ENCODE results near the gene SOST. TPM values are rescaled to one million over a fixed set of nuclear protein-coding genes. Genes with fewer than 3 reads are reported as not detected.

SOST gene
- total and polyA plus RNA-seq, 2 donors = 0.14 to 0.30 TPM

DNA sequence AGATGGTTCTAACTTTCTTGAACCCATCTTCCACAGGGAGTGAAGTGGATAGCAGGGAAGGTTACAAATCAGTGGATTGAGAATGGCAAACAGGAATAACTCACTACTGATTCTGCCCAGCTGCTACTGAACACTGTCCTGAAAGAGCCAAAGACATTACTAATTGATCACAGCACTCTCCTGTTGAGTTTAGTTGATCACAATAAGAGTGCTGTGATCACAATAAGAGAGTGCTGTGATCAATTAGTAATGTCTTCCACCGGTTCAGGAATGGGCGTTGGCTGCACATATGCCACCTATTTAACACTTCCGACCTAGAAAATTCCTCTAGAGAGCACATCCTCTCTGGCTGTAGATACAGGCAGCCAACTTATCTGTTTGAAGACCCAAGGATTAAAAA, 33.0 kb upstream of the SOST start:
- 71% methylated on average over 3 of the region's 3 CpGs for WGBS
- no peaks in the 10 kb centered on the region for H3K9me3 ChIP-seq (ENCODE audit: control insufficient read depth in 2 of 2, insufficient read depth in 1 of 2, low read length in 1 of 2)

DNA sequence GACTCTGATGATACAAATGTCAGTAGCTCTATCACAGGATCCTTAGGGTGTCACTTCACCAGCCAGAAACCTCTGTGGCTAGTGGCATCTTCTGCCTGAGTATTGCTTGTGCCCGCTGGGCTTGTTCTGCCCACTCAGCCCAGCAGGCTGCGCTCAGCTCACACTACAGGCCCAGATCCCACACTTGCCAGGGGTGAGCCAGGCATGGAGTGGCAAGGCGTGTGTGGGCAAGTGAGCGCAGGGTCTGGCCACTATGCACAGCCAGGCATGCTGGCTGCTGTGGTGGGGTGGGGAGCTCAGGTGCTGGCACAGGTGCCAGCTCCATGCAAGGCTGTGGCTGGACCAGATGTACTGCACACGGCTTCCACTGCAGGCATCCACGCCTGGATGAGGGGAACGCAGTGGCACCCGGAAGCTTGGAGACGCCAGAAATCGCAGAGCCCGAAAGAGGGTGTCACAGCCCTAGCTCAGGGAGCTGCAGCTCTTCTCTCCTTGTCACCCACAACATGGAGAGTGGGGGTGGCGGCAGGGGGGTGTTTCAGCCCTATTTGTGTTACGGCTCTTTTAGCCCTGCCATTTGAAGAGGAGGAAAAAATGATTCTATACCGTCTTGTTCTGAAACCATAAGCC, 31.8 kb upstream of the SOST start:
- no peaks in the 10 kb centered on the region for H3K27me3 ChIP-seq (ENCODE audit: control insufficient read depth in 2 of 2, insufficient read depth in 1 of 2, low read length in 1 of 2)
- 91% methylated on average over 14 of the region's 14 CpGs for WGBS
- no peaks in the 10 kb centered on the region for H3K9me3 ChIP-seq (ENCODE audit: control insufficient read depth in 2 of 2, insufficient read depth in 1 of 2, low read length in 1 of 2)
- no peaks in the 10 kb centered on the region for H3K36me3 ChIP-seq (ENCODE audit: control insufficient read depth in 2 of 2, insufficient read depth in 2 of 2, low read length in 1 of 2)
- no peaks in the 10 kb centered on the region for H3K4me1 ChIP-seq (ENCODE audit: control insufficient read depth in 2 of 2, insufficient read depth in 2 of 2, low read length in 2 of 2)
- H3K27ac ChIP-seq (ENCODE audit: low read depth in 1 of 2, low read length in 1 of 2) = no peak overlapping the region
- DNase-seq (ENCODE audit: low read depth in 6 of 9, low spot score in 9 of 9) = no peak
- H3K4me3 ChIP-seq (ENCODE audit: low read length in 2 of 2) = no peak overlapping the region

More for the DNA sequence above, 33.0 kb upstream of the SOST start:
- Histone ChIP-seq H3K27me3 (ENCODE audit: control insufficient read depth in 2 of 2, insufficient read depth in 1 of 2, low read length in 1 of 2) (no peaks in the 10 kb centered on the region), H3K36me3 (ENCODE audit: control insufficient read depth in 2 of 2, insufficient read depth in 2 of 2, low read length in 1 of 2) (no peaks in the 10 kb centered on the region), H3K4me1 (ENCODE audit: control insufficient read depth in 2 of 2, insufficient read depth in 2 of 2, low read length in 2 of 2) (no peaks in the 10 kb centered on the region), H3K4me3 (ENCODE audit: low read length in 2 of 2) (no peak overlapping the region), H3K27ac (ENCODE audit: low read depth in 1 of 2, low read length in 1 of 2) (no peak overlapping the region)
- DNase-seq (ENCODE audit: low read depth in 6 of 9, low spot score in 9 of 9) = no peak

DNA sequence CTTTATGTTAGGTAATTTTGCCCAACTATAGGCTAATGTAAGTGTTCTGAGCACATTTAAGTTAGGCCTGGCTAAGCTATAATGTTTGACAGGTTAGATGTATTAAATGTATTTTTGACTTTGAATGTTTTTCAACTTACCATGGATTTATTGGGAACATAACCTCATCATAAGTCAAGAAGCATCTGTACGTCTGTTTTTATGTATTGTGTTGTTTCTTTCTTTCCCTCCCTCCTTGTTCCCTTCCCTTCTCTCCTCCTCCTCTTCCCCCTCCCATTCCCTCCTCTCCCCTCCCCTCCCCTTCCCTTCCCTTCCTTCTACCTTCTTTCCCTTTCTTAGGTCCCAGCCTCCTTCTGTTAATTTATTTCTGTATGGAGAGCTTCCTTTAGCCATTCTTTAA, 30.9 kb upstream of the SOST start:
- no peaks in the 10 kb centered on the region for H3K36me3 ChIP-seq (ENCODE audit: control insufficient read depth in 2 of 2, insufficient read depth in 2 of 2, low read length in 1 of 2)
- H3K9me3 ChIP-seq (ENCODE audit: control insufficient read depth in 2 of 2, insufficient read depth in 1 of 2, low read length in 1 of 2) = no peaks in the 10 kb centered on the region
- no peak for DNase-seq (ENCODE audit: low read depth in 6 of 9, low spot score in 9 of 9)
- no peak overlapping the region for H3K27ac ChIP-seq (ENCODE audit: low read depth in 1 of 2, low read length in 1 of 2)
- no peak overlapping the region for H3K4me3 ChIP-seq (ENCODE audit: low read length in 2 of 2)
- no peaks in the 10 kb centered on the region for H3K4me1 ChIP-seq (ENCODE audit: control insufficient read depth in 2 of 2, insufficient read depth in 2 of 2, low read length in 2 of 2)
- WGBS = 98% methylated on average over 1 of the region's 1 CpG
- H3K27me3 ChIP-seq (ENCODE audit: control insufficient read depth in 2 of 2, insufficient read depth in 1 of 2, low read length in 1 of 2) = peaks cover 0 to 3% of the 10 kb centered on the region in 2 donors

DNA sequence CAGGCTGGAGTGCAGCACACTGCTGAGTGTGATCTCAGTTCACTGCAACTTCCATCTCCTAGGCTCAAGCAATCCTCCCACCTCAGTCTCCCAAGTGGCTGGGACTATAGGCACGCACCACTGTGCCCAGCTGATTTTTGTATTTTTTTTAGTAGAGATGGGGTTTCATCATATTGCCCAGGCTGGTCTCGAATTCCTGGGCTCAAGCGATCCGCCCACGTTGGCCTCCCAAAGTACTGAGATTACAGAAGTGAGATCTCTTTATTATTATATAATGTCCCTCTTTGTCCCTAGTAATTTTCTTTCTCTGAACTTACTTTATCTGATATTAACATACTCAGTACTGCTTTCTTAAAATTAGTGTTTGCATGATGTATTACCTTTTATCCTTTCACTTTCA, 29.9 kb upstream of the SOST start:
- no peak for DNase-seq (ENCODE audit: low read depth in 6 of 9, low spot score in 9 of 9)
- H3K27ac ChIP-seq (ENCODE audit: low read depth in 1 of 2, low read length in 1 of 2) = no peak overlapping the region
- H3K27me3 ChIP-seq (ENCODE audit: control insufficient read depth in 2 of 2, insufficient read depth in 1 of 2, low read length in 1 of 2) = peaks cover 0 to 5% of the 10 kb centered on the region in 2 donors
- WGBS = 92% methylated on average over 5 of the region's 5 CpGs
- no peaks in the 10 kb centered on the region for H3K4me1 ChIP-seq (ENCODE audit: control insufficient read depth in 2 of 2, insufficient read depth in 2 of 2, low read length in 2 of 2)
- no peaks in the 10 kb centered on the region for H3K9me3 ChIP-seq (ENCODE audit: control insufficient read depth in 2 of 2, insufficient read depth in 1 of 2, low read length in 1 of 2)
- no peak overlapping the region for H3K4me3 ChIP-seq (ENCODE audit: low read length in 2 of 2)
- H3K36me3 ChIP-seq (ENCODE audit: control insufficient read depth in 2 of 2, insufficient read depth in 2 of 2, low read length in 1 of 2) = no peaks in the 10 kb centered on the region

DNA sequence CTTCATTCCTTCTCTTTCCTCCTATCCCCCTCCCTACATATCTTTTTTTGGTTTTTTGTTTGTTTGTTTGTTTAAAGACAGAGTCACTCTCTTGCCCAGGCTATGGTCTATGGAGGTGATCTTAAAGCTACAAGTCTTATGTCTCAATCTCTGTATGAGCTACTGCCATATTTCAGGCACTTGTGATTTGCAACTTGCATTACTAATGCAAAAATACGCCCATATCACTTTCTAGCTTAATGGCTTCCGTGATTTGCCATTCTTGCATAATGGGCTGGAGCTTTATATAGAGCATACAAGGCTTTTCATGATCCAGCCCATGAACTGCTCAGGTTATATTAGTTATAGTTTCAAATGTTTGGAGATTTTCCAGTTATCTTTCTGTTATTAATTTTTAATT, 29.1 kb upstream of the SOST start:
- H3K9me3 ChIP-seq (ENCODE audit: control insufficient read depth in 2 of 2, insufficient read depth in 1 of 2, low read length in 1 of 2) = no peaks in the 10 kb centered on the region
- no peak for DNase-seq (ENCODE audit: low read depth in 6 of 9, low spot score in 9 of 9)
- H3K4me3 ChIP-seq (ENCODE audit: low read length in 2 of 2) = no peak overlapping the region
- H3K27ac ChIP-seq (ENCODE audit: low read depth in 1 of 2, low read length in 1 of 2) = no peak overlapping the region
- peaks cover 0 to 9% of the 10 kb centered on the region in 2 donors for H3K27me3 ChIP-seq (ENCODE audit: control insufficient read depth in 2 of 2, insufficient read depth in 1 of 2, low read length in 1 of 2)
- 95% methylated on average over 2 of the region's 2 CpGs for WGBS
- H3K36me3 ChIP-seq (ENCODE audit: control insufficient read depth in 2 of 2, insufficient read depth in 2 of 2, low read length in 1 of 2) = no peaks in the 10 kb centered on the region
- H3K4me1 ChIP-seq (ENCODE audit: control insufficient read depth in 2 of 2, insufficient read depth in 2 of 2, low read length in 2 of 2) = no peaks in the 10 kb centered on the region

DNA sequence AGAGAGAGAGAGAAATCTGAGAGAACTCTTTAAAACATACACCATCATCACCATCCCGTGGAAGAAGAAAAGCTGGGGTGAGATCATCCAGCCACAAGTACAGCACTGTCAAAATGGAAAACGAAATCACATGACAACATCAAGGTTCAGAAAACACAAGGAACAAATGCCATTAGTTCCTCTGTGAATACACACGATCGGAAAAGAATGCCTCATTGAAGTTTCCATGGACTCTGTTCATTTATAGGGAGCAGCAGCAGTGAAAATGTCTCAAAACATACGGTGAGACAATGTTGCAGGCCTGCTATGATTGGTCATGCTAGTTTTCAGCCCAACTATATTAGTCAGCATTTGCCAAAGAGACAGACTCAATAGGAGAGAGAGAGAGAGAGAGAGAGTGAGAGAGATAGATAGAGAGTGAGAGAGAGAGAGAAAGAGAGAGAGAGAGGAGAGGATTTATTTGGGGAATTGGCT, 26.1 kb upstream of the SOST start:
- DNase-seq (ENCODE audit: low read depth in 6 of 9, low spot score in 9 of 9) = no peak
- Histone ChIP-seq H3K4me1 (ENCODE audit: control insufficient read depth in 2 of 2, insufficient read depth in 2 of 2, low read length in 2 of 2) (peaks cover 0 to 2% of the 10 kb centered on the region in 2 donors), H3K27me3 (ENCODE audit: control insufficient read depth in 2 of 2, insufficient read depth in 1 of 2, low read length in 1 of 2) (peaks cover 17 to 33% of the 10 kb centered on the region in 2 donors), H3K36me3 (ENCODE audit: control insufficient read depth in 2 of 2, insufficient read depth in 2 of 2, low read length in 1 of 2) (no peaks in the 10 kb centered on the region), H3K9me3 (ENCODE audit: control insufficient read depth in 2 of 2, insufficient read depth in 1 of 2, low read length in 1 of 2) (no peaks in the 10 kb centered on the region), H3K4me3 (ENCODE audit: low read length in 2 of 2) (no peak overlapping the region), H3K27ac (ENCODE audit: low read depth in 1 of 2, low read length in 1 of 2) (no peak overlapping the region)
- WGBS = 94% methylated on average over 5 of the region's 5 CpGs

DNA sequence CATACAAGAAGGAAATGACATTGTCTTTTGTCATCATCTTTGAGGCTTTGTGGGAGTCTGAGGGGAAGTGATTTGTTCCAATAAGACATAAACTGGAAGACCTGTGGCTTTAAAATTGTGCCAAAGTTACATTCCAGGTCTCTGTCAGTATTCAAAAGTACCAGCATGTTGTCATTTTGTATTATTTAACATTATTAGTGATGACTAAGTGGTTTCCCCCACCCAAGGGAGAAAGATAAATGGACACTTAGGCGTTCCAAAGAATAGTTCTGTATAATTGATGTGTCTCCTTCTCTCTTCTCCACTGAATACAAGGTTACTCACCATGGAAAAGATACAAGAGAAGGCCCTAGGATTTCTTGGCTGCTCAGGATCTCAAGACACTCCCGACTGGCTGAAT, 25.5 kb upstream of the SOST start:
- Histone ChIP-seq H3K9me3 (ENCODE audit: control insufficient read depth in 2 of 2, insufficient read depth in 1 of 2, low read length in 1 of 2) (no peaks in the 10 kb centered on the region), H3K36me3 (ENCODE audit: control insufficient read depth in 2 of 2, insufficient read depth in 2 of 2, low read length in 1 of 2) (no peaks in the 10 kb centered on the region), H3K4me1 (ENCODE audit: control insufficient read depth in 2 of 2, insufficient read depth in 2 of 2, low read length in 2 of 2) (peaks cover 0 to 8% of the 10 kb centered on the region in 2 donors), H3K4me3 (ENCODE audit: low read length in 2 of 2) (no peak overlapping the region), H3K27me3 (ENCODE audit: control insufficient read depth in 2 of 2, insufficient read depth in 1 of 2, low read length in 1 of 2) (peaks cover 20 to 39% of the 10 kb centered on the region in 2 donors), H3K27ac (ENCODE audit: low read depth in 1 of 2, low read length in 1 of 2) (no peak overlapping the region)
- no peak for DNase-seq (ENCODE audit: low read depth in 6 of 9, low spot score in 9 of 9)
- WGBS = 92% methylated on average over 2 of the region's 2 CpGs

DNA sequence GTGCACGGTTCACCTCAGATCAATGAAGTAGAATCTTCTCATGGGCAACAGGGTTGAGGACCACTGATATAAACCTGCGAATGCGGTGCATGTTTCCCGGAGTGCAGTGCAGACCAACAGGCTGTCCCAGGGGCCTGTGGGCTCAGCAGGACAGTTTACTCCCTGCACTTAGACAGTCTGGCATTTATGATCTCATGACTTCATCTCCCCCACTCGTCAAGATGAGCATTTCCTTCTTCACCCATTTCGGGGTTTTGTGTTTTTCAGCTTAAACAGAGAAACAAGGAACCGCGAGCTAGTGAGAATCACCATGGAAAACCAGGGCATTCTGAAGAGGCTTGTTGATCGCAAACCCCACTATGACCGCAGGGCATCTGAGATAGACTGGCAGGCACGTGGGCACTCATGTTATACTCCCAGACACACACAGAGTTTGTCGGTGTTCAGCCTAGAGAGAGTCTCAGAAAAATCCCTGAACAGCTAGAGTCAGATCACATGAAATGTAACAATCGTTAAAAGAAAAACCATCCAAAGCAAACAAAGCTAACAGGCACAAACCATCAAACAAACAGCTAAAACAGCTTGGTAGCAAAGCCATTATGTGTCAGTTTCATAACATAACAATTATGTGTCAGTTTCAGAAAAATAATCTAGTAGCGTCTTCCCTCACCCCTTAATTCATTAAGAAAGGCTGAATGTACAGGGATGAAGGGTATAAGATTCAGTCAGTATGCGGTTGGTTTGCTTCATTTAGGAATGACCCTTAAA, 24.5 kb upstream of the SOST start:
- Histone ChIP-seq H3K36me3 (ENCODE audit: control insufficient read depth in 2 of 2, insufficient read depth in 2 of 2, low read length in 1 of 2) (no peaks in the 10 kb centered on the region), H3K9me3 (ENCODE audit: control insufficient read depth in 2 of 2, insufficient read depth in 1 of 2, low read length in 1 of 2) (no peaks in the 10 kb centered on the region), H3K27me3 (ENCODE audit: control insufficient read depth in 2 of 2, insufficient read depth in 1 of 2, low read length in 1 of 2) (peaks cover 20 to 47% of the 10 kb centered on the region in 2 donors), H3K4me3 (ENCODE audit: low read length in 2 of 2) (no peak overlapping the region), H3K27ac (ENCODE audit: low read depth in 1 of 2, low read length in 1 of 2) (no peak overlapping the region), H3K4me1 (ENCODE audit: control insufficient read depth in 2 of 2, insufficient read depth in 2 of 2, low read length in 2 of 2) (peaks cover 0 to 10% of the 10 kb centered on the region in 2 donors)
- no peak for DNase-seq (ENCODE audit: low read depth in 6 of 9, low spot score in 9 of 9)
- WGBS = 88% methylated on average over 15 of the region's 15 CpGs

DNA sequence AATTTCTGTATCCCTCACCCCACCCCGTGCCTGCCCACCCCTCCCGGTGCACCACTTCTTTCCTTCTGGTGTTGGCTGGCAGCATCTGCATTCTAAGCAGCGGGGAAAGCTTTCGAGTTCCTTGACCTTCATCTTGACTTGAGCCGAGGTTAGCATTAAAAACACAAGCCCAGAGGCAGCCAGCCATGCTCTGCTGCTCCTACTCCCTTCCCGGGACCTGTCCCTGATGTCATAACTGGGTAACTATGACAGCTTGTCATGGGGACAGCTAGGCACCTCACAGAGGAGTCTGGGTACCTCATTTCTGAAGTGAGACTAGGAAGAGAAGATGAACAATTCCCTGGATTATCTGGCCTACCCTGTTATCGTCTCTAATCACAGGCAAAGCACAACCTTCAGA, 21.5 kb upstream of the SOST start, which contains the start of gene CFAP97D1:
Gene CFAP97D1 (plus strand): TSS at position 301 of the 400 bp plus-strand sequence. CDS start 28 bp downstream, at position 329.
- DNase-seq (ENCODE audit: low read depth in 6 of 9, low spot score in 9 of 9) = no peak
- Histone ChIP-seq H3K4me3 (ENCODE audit: low read length in 2 of 2) (peak within 1 kb of the TSS; percentile 45 to 87), H3K9me3 (ENCODE audit: control insufficient read depth in 2 of 2, insufficient read depth in 1 of 2, low read length in 1 of 2) (no peaks in the 10 kb centered on the region), H3K27ac (ENCODE audit: low read depth in 1 of 2, low read length in 1 of 2) (peak within 1 kb of the TSS in 1 of 2 donors; percentile 80), H3K4me1 (ENCODE audit: control insufficient read depth in 2 of 2, insufficient read depth in 2 of 2, low read length in 2 of 2) (peaks cover 0 to 11% of the 10 kb centered on the region in 2 donors), H3K27me3 (ENCODE audit: control insufficient read depth in 2 of 2, insufficient read depth in 1 of 2, low read length in 1 of 2) (peaks cover 20 to 49% of the 10 kb centered on the region in 2 donors), H3K36me3 (ENCODE audit: control insufficient read depth in 2 of 2, insufficient read depth in 2 of 2, low read length in 1 of 2) (no peaks in the 10 kb centered on the region)
- WGBS = 45% methylated on average over 7 of the region's 7 CpGs

Measured in thymus (tissue), 11 donors.